ENCODE measurements around the gene VSIG10L2.
"Not testable (repeated sequence)": the region's sequence is repeated elsewhere in the genome, so short reads cannot be mapped to it uniquely, and the experiment has no call there.

Gene VSIG10L2

DNA sequence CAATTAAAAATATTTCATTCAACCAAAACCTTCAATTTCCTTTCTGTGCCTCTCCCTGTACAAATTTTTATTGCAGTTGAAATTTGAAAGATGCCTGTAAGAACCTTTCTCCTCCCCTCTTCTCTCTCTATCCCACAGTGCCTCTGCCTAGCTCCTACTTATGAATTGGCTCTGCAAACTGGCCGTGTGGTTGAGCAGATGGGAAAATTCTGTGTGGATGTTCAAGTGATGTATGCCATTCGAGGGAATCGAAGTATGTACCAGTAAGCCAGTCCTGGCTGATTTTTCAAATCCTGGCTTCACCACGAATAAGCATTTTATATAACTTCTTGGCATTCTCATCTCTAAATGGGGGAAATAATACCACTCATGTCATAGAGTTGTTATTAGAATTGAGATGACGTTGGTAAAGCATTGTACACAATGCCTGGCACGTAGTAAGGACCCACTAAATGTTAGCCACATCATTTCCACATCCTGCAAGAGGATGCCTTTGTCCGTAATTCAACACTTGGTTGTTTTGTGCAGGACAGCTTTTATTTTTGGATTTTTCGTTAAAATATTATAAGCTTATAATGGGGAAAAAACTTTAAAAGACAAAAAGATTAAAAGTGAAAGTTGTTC lies 35.5 kb upstream of the VSIG10L2 start:
- TF ChIP-seq ZFX (IDR thresholded peaks at IDR 0.05) (no peak), CTCF (conservative IDR thresholded peaks at IDR 0.05) (no peak)

GRCh38 chr11:125914601-125915000 lies 31.2 kb upstream of the VSIG10L2 start:
- 0 out of 2 replicates have a peak, but pooled peaks have one; percentile 8 for TF ChIP-seq CTCF (conservative IDR thresholded peaks at IDR 0.05)
- not testable (repeated sequence) for H3K27ac ChIP-seq

More for the DNA sequence above, 35.5 kb upstream of the VSIG10L2 start:
- H3K27ac ChIP-seq, result no peak overlapping the region

- TF ChIP-seq ZFX (IDR thresholded peaks at IDR 0.05) (no peak), CTCF (conservative IDR thresholded peaks at IDR 0.05) (no peak)
Observed at GRCh38 chr11:125916683-125917347, 29.0 kb upstream of the VSIG10L2 start.

DNA sequence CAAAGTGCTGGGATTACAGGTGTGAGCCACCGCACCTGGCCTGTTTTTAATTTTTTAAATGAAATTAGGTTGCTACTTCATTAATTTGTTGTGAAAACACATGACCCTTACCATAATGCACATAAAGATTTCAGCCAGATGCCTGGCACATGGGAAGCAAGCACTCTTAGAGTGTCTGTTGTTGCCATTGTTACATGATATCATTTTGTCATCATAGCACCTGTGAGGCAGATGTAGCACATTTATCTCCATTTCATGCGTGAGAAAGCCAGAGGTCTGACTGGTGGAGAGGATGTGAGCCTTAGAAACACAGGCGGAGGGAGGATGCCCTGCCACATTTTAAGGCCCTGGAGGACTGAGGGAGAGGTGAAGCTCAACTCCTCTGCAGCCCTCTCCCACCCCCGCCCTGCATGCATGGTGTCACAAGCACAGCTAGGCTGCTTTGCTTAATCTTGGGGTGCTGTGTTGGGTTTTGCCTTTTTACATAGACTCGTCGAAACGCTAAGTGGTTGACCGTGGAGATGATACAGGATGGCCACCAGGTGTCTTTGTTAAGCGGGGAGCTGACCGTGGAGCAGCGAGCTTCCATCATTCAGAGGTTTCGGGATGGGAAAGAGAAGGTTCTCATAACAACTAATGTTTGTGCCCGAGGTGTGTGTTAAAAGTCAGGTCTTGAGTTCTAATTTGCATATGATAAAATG lies 27.6 kb upstream of the VSIG10L2 start:
- no peak for TF ChIP-seq ZFX (IDR thresholded peaks at IDR 0.05)
- TF ChIP-seq CTCF (conservative IDR thresholded peaks at IDR 0.05), result no peak; the same call in 1 of the 2 replicates
- H3K27ac ChIP-seq, result no peak overlapping the region

More at GRCh38 chr11:125916683-125917347, 29.0 kb upstream of the VSIG10L2 start:
- no peak overlapping the region for H3K27ac ChIP-seq

- TF ChIP-seq CTCF (conservative IDR thresholded peaks at IDR 0.05), result no peak
- no peak for TF ChIP-seq ZFX (IDR thresholded peaks at IDR 0.05)
Observed at GRCh38 chr11:125921042-125921441, 24.8 kb upstream of the VSIG10L2 start.

DNA sequence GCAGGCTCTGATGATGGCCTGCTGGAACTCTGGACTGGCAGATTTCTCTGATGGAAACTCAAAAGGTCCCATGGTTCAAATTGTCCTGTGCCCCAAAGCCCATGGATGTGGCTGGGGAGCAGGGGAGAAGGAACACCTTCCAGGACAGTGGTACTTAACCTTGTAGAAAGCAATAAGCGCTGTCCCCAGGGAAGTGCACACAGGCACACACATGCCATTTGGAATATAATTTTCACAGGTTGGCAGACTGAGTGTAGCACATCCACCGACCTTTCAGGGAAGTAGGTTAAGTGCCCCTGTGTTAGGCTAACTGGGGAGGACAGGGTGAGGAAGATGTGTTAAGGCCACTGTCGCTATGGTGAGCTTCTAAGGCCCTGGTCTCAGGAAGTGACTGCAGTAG lies 23.7 kb upstream of the VSIG10L2 start:
- no peak for TF ChIP-seq CTCF (conservative IDR thresholded peaks at IDR 0.05)
- no peak overlapping the region for H3K27ac ChIP-seq

More at GRCh38 chr11:125921042-125921441, 24.8 kb upstream of the VSIG10L2 start:
- H3K27ac ChIP-seq, result no peak overlapping the region

DNA sequence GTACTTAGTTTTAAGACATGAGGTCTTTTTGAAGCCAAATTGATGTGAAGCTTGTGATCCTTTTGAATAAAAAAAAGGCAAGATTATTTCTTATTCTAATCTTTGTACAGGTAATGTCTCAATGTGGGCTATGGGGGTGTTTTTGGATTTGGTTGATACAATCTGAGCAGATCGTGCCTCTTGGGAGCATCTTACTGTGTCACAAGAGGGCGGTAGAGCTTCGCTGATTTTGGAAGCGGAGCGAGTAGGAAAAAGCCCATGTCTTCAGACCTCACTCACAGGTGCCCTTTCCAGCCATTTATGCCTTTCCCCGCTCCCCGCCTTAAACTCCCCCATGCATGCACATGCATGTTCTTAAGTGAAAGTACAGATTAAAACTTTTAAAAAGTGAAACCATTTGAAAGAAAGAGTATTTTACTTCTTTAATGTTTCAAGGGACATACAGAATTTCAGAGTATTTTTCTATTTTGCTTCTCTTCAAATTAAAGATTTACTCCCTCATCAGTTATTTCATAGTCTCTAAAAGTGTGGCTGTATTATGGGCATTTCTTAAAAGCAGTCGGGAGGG lies 22.7 kb upstream of the VSIG10L2 start:
- peak; percentile 93 for TF ChIP-seq CTCF (conservative IDR thresholded peaks at IDR 0.05)
- no peak for TF ChIP-seq ZFX (IDR thresholded peaks at IDR 0.05)
- H3K27ac ChIP-seq, result no peak overlapping the region
